HepG2 (cell line): ENCODE measurements around the gene KSR1. TPM values are rescaled to one million over a fixed set of nuclear protein-coding genes. Genes with fewer than 3 reads are reported as not detected.

Experiments
- ATAC-seq: fragments of 200-7000 bp; cut with Tn5 transposase; 3 replicates; pipeline ENCODE4 v1.9.1; 2020; ENCODE audit warnings: mild to moderate bottlenecking, moderate library complexity
- BruUV-seq: library from RNA; stranded (reverse); fragments of 400-500 nt; replicated peaks from 2 replicates; lab custom pipeline; 2021; lab: Mats Ljungman, UMichigan
- CTCF ChIA-PET: fragments of 300-600 bp; formaldehyde crosslinking; extraction: SDS; loops from one replicate; lab custom pipeline; 2021; ENCODE audit warnings: low total read pairs, inconsistent platforms, low intra/inter-chr PET ratio; lab: Yijun Ruan, JAX
- POLR2A ChIA-PET: fragments of 350-600 bp; sonication (Branson Sonifier 250); formaldehyde crosslinking; loops from one replicate; lab custom pipeline; 2020; ENCODE audit warnings: antibody characterized with exemption, inconsistent platforms; lab: Yijun Ruan, JAX
- DNase-seq: peaks from one replicate; pipeline ENCODE4 v3.0.0-alpha.2; 2015; ENCODE audit warnings: low spot score
- FAIRE-seq: peaks from 3 replicates; lab custom pipeline; 2011; peaks lifted over from hg19 to GRCh38; lab: Jason Lieb, UNC
- H2AFZ ChIP-seq: one replicate; pipeline ENCODE4 v1.6.1; 2011; ENCODE audit warnings: low read length, inconsistent platforms
- H3K27ac ChIP-seq: fragments of 300-600 bp; 3 replicates; pipeline ENCODE4 v1.8.0; 2011; ENCODE audit warnings: mixed run types, mild to moderate bottlenecking, mixed read lengths, low read length, inconsistent platforms; ENCODE audit not compliant: insufficient read depth; ENCODE audit errors: extremely low read length
- H3K27me3 ChIP-seq, 2 experiments: fragments of 200-600 bp in 1 of 2; 2 replicates in 1 of 2; 3 replicates in 1 of 2; pipeline versions ENCODE4 v1.6.0 to v1.8.0; 2011; ENCODE audit warnings: low read length in 2 of 2, mild to moderate bottlenecking in 2 of 2, moderate library complexity in 2 of 2, inconsistent platforms in 1 of 2; ENCODE audit not compliant: insufficient read depth in 2 of 2, control insufficient read depth in 1 of 2
- H3K36me3 ChIP-seq, 2 experiments: fragments of 200-600 bp in 1 of 2; replicated peaks in 1 of 2; 2 replicates in 1 of 2; 3 replicates in 1 of 2; pipeline versions ENCODE4 v1.5.1 to v1.8.0; 2011; ENCODE audit warnings: low read length in 2 of 2, inconsistent platforms in 1 of 2; ENCODE audit not compliant: insufficient read depth in 2 of 2, control insufficient read depth in 1 of 2
- H3K4me1 ChIP-seq: 2 replicates; pipeline ENCODE4 v1.5.1; 2012; ENCODE audit warnings: low read length, inconsistent platforms; ENCODE audit not compliant: insufficient read depth
- H3K4me2 ChIP-seq: 2 replicates; pipeline ENCODE4 v1.6.0; 2011; ENCODE audit warnings: low read depth, low read length, inconsistent platforms
- H3K4me3 ChIP-seq, 3 experiments: fragments of 200-600 bp in 1 of 3; sonication (generic), shearing (Covaris generic) in 1 of 3; replicated peaks in 1 of 3; 2 replicates each; pipeline ENCODE4 v1.5.1; 2011 to 2016; ENCODE audit warnings: low read length in 3 of 3, inconsistent platforms in 2 of 3, low read depth in 2 of 3, mild to moderate bottlenecking in 2 of 3, control low read depth in 1 of 3, mixed read lengths in 1 of 3; ENCODE audit not compliant: insufficient read depth in 1 of 3
- H3K79me2 ChIP-seq: one replicate; pipeline ENCODE4 v1.6.1; 2011; ENCODE audit warnings: low read length, inconsistent platforms; ENCODE audit not compliant: insufficient read depth
- H3K9ac ChIP-seq: 2 replicates; pipeline ENCODE4 v1.6.0; 2011; ENCODE audit warnings: mild to moderate bottlenecking, low read depth, low read length, inconsistent platforms; ENCODE audit not compliant: insufficient read depth
- H3K9me3 ChIP-seq: 2 replicates; pipeline ENCODE4 v1.5.1; 2012; ENCODE audit warnings: mild to moderate bottlenecking, low read length
- H4K20me1 ChIP-seq: 2 replicates; pipeline ENCODE4 v1.6.0; 2011; ENCODE audit warnings: inconsistent platforms, mild to moderate bottlenecking, low read length, moderate library complexity; ENCODE audit not compliant: insufficient read depth
- ARNT ChIP-seq: fragments of 450-650 bp; IDR thresholded peaks from 2 replicates; pipeline ENCODE4 v1.6.1; 2017
- ARNT2 ChIP-seq: sonication (generic); formaldehyde crosslinking; IDR thresholded peaks from 2 replicates; pipeline ENCODE4 v1.8.0; 2022; ENCODE audit warnings: mild to moderate bottlenecking, low read depth, missing genetic modification reagents, moderate library complexity
- ATF4 ChIP-seq, 2 experiments: fragments of 450-650 bp in 1 of 2; sonication (generic) in 1 of 2; formaldehyde crosslinking; IDR thresholded peaks; 2 replicates each; pipeline versions ENCODE4 v1.5.0 to v1.8.0; 2020 to 2022; ENCODE audit warnings: mild to moderate bottlenecking in 1 of 2, missing genetic modification reagents in 1 of 2
- HBP1 ChIP-seq: IDR thresholded peaks from 2 replicates; pipeline ENCODE4 v1.6.1; 2016; ENCODE audit warnings: low read depth, control low read depth
- HMGA1 ChIP-seq: sonication (generic); formaldehyde crosslinking; conservative IDR thresholded peaks from 2 replicates; pipeline ENCODE4 v1.4.0; 2020; ENCODE audit warnings: missing genetic modification reagents
- MBD4 ChIP-seq: IDR thresholded peaks from 2 replicates; pipeline ENCODE4 v1.6.1; 2012; ENCODE audit warnings: low read length, inconsistent platforms, borderline replicate concordance
- NR3C1 ChIP-seq: sonication (generic); formaldehyde crosslinking; IDR thresholded peaks from 2 replicates; pipeline ENCODE4 v1.4.0; 2020; ENCODE audit warnings: missing genetic modification reagents
- TEAD3 ChIP-seq: optimal IDR thresholded peaks from 2 replicates; pipeline ENCODE3; 2016; ENCODE audit warnings: borderline replicate concordance
- UBTF ChIP-seq: sonication (generic); formaldehyde crosslinking; IDR thresholded peaks from 2 replicates; pipeline ENCODE4 v1.4.0; 2020; ENCODE audit warnings: mild to moderate bottlenecking, missing genetic modification reagents
- ZNF367 ChIP-seq: sonication (generic); formaldehyde crosslinking; IDR thresholded peaks from 2 replicates; pipeline ENCODE4 v1.4.0; 2020; ENCODE audit warnings: missing genetic modification reagents, borderline replicate concordance
- WGBS: methylation state at CpG from one replicate; pipeline ENCODE4 v1.1.6; 2017; ENCODE audit warnings: low lambda C conversion rate; 5-methylcytosine and 5-hydroxymethylcytosine counted together
- in situ Hi-C: cut with HindIII; loops from 2 replicates; pipeline ENCODE4 v1.10.0; 2017; ENCODE audit warnings: low pct_unique_long_range_greater_than_20kb; ENCODE audit not compliant: extremely low pct_ligation_motif_present
- intact Hi-C: fragments of 100-400 bp; cut with micrococcal nuclease; formaldehyde crosslinking; loops from one replicate; pipeline ENCODE4 v1.10.0; 2022; ENCODE audit not compliant: unreplicated experiment
- polyA plus RNA-seq, 8 experiments: library from polyadenylated mRNA; depleted of rRNA in 3 of 8; stranded (reverse) in 7 of 8; unstranded in 1 of 8; fragments of >200 nt; fragmentation: Illumina TruSeq in 4 of 8; extraction: Trizol in 4 of 8; gene quantifications; 2 replicates each; pipeline versions ENCODE4 v1.2.1 to v1.2.3, GENCODE V29; 2011 to 2016; ENCODE audit warnings: low read depth in 4 of 8, missing spikeins in 1 of 8, mixed read lengths in 1 of 8; ENCODE audit not compliant: insufficient read depth in 1 of 8
- total RNA-seq, 5 experiments: library from RNA; depleted of rRNA; stranded (reverse); fragments of >200 nt; fragmentation: Illumina TruSeq; extraction: Trizol; gene quantifications; 2 replicates each; pipeline ENCODE4 v1.2.3, GENCODE V29; 2016; ENCODE audit warnings: low read depth in 1 of 5

Gene KSR1
- total and polyA plus RNA-seq, 2 of the 13 experiments (the other 11 are each of a cell fraction or from before 2014, with no cell fraction given), result 10.1 to 16.6 TPM

GRCh38 chr17:27471321-27472269, 15.3 kb downstream of the KSR1 start:
- in situ Hi-C loops (no loop called here), intact Hi-C loops (no loop called here)
- ChIA-PET CTCF (no interaction called here), POLR2A (no interaction called here)
- no TSS peak for BruUV-seq
- H3K9ac ChIP-seq, result no peak overlapping the region
- no peak overlapping the region for H3K27ac ChIP-seq
- TF ChIP-seq HBP1 (no peak), ZNF367 (no peak), NR3C1 (CRISPR knock-in tag) (no peak), MBD4 (no peak)
- H3K4me1 ChIP-seq, result peaks cover 34% of the 10 kb centered on the region; the same call in 1 of the 2 replicates
- H3K4me2 ChIP-seq, result no peak overlapping the region
- H3K79me2 ChIP-seq, result peaks cover 55% of the 10 kb centered on the region
- WGBS, result 89% methylated on average over 11 of the region's 14 CpGs
- no peak for ATAC-seq
- H4K20me1 ChIP-seq, result peaks cover 10% of the 10 kb centered on the region
- H2AFZ ChIP-seq, result no peak overlapping the region
- no peak for FAIRE-seq
- no peaks in the 10 kb centered on the region for H3K9me3 ChIP-seq
- no peak overlapping the region for H3K4me3 ChIP-seq
- no peak for DNase-seq
- H3K27me3 ChIP-seq, result no peaks in the 10 kb centered on the region
- H3K36me3 ChIP-seq, result no peaks in the 10 kb centered on the region

GRCh38 chr17:27473190-27473747, 17.0 kb downstream of the KSR1 start:
- ATAC-seq (no peak), DNase-seq (no peak), FAIRE-seq (no peak)
- Histone ChIP-seq H3K36me3 (no peaks in the 10 kb centered on the region), H3K79me2 (peaks cover 57% of the 10 kb centered on the region), H3K4me1 (peaks cover 24% of the 10 kb centered on the region; the same call in 1 of the 2 replicates), H3K4me3 (no peak overlapping the region), H3K27me3 (no peaks in the 10 kb centered on the region), H3K4me2 (no peak overlapping the region), H2AFZ (no peak overlapping the region), H4K20me1 (peaks cover 10% of the 10 kb centered on the region), H3K9ac (no peak overlapping the region), H3K9me3 (no peaks in the 10 kb centered on the region), H3K27ac (no peak overlapping the region)
- ChIA-PET CTCF (no interaction called here), POLR2A (no interaction called here)
- in situ Hi-C loops, result no loop called here
- no TSS peak for BruUV-seq
- TF ChIP-seq HMGA1 (CRISPR knock-in tag), result no peak
- no peak for TF ChIP-seq TEAD3 (CRISPR knock-in tag)
- TF ChIP-seq ARNT, result no peak
- TF ChIP-seq ATF4 (CRISPR knock-in tag; IDR thresholded peaks at IDR 0.05), result no peak
- no peak for TF ChIP-seq ARNT2 (CRISPR knock-in tag)
- TF ChIP-seq UBTF, result no peak
- intact Hi-C loops, result no loop called here
- WGBS, result 92% methylated on average over 6 of the region's 6 CpGs
